ENCODE results near the gene CALML4. TPM values are rescaled to one million over a fixed set of nuclear protein-coding genes. Genes with fewer than 3 reads are reported as not detected.
"Not testable (repeated sequence)": the region's sequence is repeated elsewhere in the genome, so short reads cannot be mapped to it uniquely, and the experiment has no call there.

CALML4 gene
- total RNA-seq, 1 donor from 2014 or later: 14.8 TPM

DNA sequence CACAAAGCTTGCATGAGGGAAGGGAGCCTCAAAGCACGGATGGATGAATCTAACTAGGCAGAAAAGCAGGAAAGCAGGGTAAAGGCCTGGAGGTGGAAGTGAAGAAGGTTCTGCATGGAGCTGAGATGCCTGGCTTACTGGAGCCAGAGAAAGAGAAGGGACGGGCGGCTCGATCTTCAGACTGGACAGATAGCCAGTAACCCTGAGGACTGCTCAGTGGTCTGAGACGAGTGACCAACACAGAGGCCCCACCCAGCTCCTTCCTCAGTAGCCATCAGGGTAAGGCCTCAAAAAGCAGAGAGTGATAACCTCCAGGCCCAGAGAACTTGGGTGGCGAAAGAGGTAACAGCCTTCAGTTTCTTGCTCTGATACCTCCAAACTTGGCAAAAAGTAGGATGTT, 18.0 kb upstream of the CALML4 start:
- Mint-ChIP-seq H3K36me3 (ENCODE audit: low read depth) (peaks cover 25% of the 10 kb centered on the region), H3K4me1 (peaks cover 30% of the 10 kb centered on the region), H3K4me3 (peak overlapping the region; percentile 47), H3K27me3 (ENCODE audit: low read depth) (no peaks in the 10 kb centered on the region), H3K27ac (ENCODE audit: unreplicated experiment) (no peak overlapping the region), H3K9me3 (no peaks in the 10 kb centered on the region)
- TF ChIP-seq, protein P1, sequence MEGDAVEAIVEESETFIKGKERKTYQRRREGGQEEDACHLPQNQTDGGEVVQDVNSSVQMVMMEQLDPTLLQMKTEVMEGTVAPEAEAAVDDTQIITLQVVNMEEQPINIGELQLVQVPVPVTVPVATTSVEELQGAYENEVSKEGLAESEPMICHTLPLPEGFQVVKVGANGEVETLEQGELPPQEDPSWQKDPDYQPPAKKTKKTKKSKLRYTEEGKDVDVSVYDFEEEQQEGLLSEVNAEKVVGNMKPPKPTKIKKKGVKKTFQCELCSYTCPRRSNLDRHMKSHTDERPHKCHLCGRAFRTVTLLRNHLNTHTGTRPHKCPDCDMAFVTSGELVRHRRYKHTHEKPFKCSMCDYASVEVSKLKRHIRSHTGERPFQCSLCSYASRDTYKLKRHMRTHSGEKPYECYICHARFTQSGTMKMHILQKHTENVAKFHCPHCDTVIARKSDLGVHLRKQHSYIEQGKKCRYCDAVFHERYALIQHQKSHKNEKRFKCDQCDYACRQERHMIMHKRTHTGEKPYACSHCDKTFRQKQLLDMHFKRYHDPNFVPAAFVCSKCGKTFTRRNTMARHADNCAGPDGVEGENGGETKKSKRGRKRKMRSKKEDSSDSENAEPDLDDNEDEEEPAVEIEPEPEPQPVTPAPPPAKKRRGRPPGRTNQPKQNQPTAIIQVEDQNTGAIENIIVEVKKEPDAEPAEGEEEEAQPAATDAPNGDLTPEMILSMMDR (conservative IDR thresholded peaks at IDR 0.05): no peak
- no peak for DNase-seq (ENCODE audit: low read depth, low spot score)

DNA sequence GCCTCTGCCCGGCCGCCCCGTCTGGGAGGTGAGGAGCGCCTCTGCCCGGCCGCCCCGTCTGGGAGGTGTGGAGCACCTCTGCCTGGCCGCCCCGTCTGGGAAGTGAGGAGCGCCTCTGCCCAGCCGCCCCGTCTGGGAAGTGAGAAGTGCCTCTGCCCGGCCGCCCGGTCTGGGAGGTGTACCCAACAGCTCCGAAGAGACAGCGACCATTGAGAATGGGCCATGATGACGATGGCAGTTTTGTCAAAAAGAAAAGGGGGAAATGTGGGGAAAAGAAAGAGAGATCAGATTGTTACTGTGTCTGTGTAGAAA, 17.3 kb upstream of the CALML4 start:
- not testable (repeated sequence) for H3K4me3 Mint-ChIP-seq; H3K27me3 Mint-ChIP-seq (ENCODE audit: low read depth); H3K9me3 Mint-ChIP-seq; DNase-seq (ENCODE audit: low read depth, low spot score); H3K27ac Mint-ChIP-seq (ENCODE audit: unreplicated experiment)
- H3K36me3 Mint-ChIP-seq (ENCODE audit: low read depth): peaks cover 31% of the 10 kb centered on the region
- H3K4me1 Mint-ChIP-seq: peaks cover 22% of the 10 kb centered on the region

- H3K27me3 Mint-ChIP-seq (ENCODE audit: low read depth); H3K4me3 Mint-ChIP-seq; H3K9me3 Mint-ChIP-seq; H3K27ac Mint-ChIP-seq (ENCODE audit: unreplicated experiment); DNase-seq (ENCODE audit: low read depth, low spot score): not testable (repeated sequence)
- H3K36me3 Mint-ChIP-seq (ENCODE audit: low read depth): peaks cover 31% of the 10 kb centered on the region
- peaks cover 17% of the 10 kb centered on the region for H3K4me1 Mint-ChIP-seq
Measured at GRCh38 chr15:68221530-68222431, 16.6 kb upstream of the CALML4 start.

- peaks cover 14% of the 10 kb centered on the region for H3K4me1 Mint-ChIP-seq
- TF ChIP-seq, protein P1 (conservative IDR thresholded peaks at IDR 0.05): no peak
- H3K27me3 Mint-ChIP-seq (ENCODE audit: low read depth): no peaks in the 10 kb centered on the region
- H3K4me3 Mint-ChIP-seq: no peak overlapping the region
- H3K36me3 Mint-ChIP-seq (ENCODE audit: low read depth): peaks cover 34% of the 10 kb centered on the region
- no peak for DNase-seq (ENCODE audit: low read depth, low spot score)
- no peaks in the 10 kb centered on the region for H3K9me3 Mint-ChIP-seq
- H3K27ac Mint-ChIP-seq (ENCODE audit: unreplicated experiment): no peak overlapping the region
Measured at GRCh38 chr15:68220967-68221366, 15.8 kb upstream of the CALML4 start.

DNA sequence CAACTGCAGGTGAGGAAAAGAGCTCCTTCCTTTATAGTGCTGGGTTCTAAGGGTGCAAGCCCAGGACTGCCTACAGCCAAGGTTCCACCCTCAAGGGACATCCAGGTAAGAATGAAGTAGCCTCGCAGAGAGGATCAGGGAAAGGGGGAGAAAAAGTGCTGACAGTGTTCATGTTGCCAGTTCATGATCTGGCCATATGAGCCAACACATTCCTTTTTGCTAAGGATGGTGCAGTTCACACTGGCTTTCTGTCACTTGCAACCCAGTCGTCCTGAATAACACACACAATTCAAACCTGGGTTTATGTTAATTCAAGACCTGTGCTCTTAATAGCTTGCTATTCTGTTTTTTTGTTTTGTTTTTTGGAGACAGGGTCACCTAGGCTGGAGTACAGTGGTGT, 15.4 kb upstream of the CALML4 start:
- Mint-ChIP-seq H3K27me3 (ENCODE audit: low read depth) (no peaks in the 10 kb centered on the region), H3K27ac (ENCODE audit: unreplicated experiment) (no peak overlapping the region), H3K9me3 (no peaks in the 10 kb centered on the region), H3K4me1 (peaks cover 14% of the 10 kb centered on the region), H3K36me3 (ENCODE audit: low read depth) (peaks cover 34% of the 10 kb centered on the region), H3K4me3 (no peak overlapping the region)
- TF ChIP-seq, protein P1 (conservative IDR thresholded peaks at IDR 0.05): no peak
- no peak for DNase-seq (ENCODE audit: low read depth, low spot score)

DNA sequence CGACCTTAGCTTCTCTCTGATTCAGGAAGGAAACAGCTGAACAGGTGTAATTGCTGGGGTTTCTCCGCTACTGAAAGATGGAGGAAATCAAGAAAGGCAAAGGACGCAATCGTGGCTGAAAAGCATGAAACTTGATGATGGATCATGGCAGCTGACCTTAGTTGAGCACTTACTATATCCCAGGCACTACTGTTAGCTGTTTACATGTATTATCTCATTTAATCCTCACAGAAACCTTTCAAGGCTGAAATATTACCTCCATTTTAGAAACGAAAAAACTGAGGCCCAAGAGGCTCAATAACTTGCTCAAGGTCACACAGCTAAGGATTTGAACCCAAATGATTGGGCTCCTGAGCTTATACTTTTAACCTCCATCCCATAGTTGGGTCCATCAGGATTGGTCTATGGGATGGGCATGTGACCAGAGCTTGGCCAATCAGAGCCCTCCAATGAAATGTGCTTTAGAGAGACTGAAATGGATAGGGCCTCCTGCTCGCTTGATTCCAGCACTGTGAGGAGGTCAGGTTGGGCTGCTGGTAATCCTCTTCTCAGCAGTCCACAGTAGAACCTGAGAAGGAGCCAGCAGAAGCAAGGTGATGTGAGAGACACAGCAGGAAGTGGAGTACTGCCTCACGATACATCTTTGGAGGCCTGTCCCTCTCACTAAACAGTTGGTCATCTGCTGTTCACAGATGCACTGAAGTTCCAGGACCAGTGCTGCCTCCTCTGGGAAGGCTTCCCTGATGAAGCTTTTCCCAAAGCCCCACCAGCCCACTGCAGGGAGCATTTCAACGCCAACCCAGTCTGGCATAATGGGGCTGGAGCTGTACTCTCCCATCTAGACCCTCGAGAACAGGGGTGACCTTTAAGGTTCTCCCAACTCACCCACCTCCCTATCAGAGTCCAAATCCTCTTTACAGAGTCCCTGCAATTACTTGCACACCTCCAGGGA, 14.0 kb upstream of the CALML4 start:
- no peaks in the 10 kb centered on the region for H3K27me3 Mint-ChIP-seq (ENCODE audit: low read depth)
- peaks cover 28% of the 10 kb centered on the region for H3K36me3 Mint-ChIP-seq (ENCODE audit: low read depth)
- H3K4me3 Mint-ChIP-seq: no peak overlapping the region

More for the DNA sequence above, 14.0 kb upstream of the CALML4 start:
- Mint-ChIP-seq H3K4me1 (peaks cover 6% of the 10 kb centered on the region), H3K9me3 (no peaks in the 10 kb centered on the region), H3K27ac (ENCODE audit: unreplicated experiment) (no peak overlapping the region)
- DNase-seq (ENCODE audit: low read depth, low spot score): no peak
- TF ChIP-seq, protein P1 (conservative IDR thresholded peaks at IDR 0.05): no peak

All from neural crest cell (in vitro differentiated cells).